ENCODE measurements around the gene DMD. TPM values are rescaled to one million over a fixed set of nuclear protein-coding genes. Genes with fewer than 3 reads are reported as not detected.

Gene DMD
- total and polyA plus RNA-seq, 5 donors, result 49.5 to 173 (median 125) TPM

DNA sequence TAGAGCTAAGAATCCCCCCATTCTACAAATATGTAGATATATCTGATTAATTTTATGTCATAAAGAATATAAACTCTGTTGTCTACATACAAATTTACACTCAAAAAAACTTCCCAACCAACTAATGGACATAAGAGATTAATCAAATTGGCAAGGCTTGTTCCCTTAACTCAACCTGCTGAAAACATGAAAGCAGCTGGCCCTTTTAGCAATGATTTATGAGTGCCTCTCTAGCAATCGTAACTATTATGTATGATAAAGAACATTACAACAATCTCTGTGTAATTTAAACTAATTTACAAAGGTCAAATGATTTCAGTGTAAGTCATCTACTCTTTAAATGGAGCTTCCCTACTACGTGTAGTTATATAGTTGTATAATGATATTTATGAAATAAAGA lies 2056.4 kb downstream of the DMD start:
- DNase-seq (no peak), ATAC-seq (no peak)
- no peaks in the 10 kb centered on the region for H3K9me3 ChIP-seq (ENCODE audit: control insufficient read depth, low read length)
- 80% methylated on average over 2 of the region's 2 CpGs for WGBS
- no peak overlapping the region for H3K27ac ChIP-seq (ENCODE audit: low read length)
- H3K4me1 ChIP-seq (ENCODE audit: control insufficient read depth, insufficient read depth, low read length), result no peaks in the 10 kb centered on the region
- intact Hi-C loops (cut with DNase I), result no loop called here
- H3K4me3 ChIP-seq (ENCODE audit: low read length), result no peak overlapping the region
- no peaks in the 10 kb centered on the region for H3K27me3 ChIP-seq (ENCODE audit: control insufficient read depth, insufficient read depth)

- no peak for ATAC-seq
- WGBS, result 81% methylated on average over 1 of the region's 1 CpG
- DNase-seq, result no peak
- H3K4me3 ChIP-seq (ENCODE audit: low read length), result no peak overlapping the region
- no peak overlapping the region for H3K27ac ChIP-seq (ENCODE audit: low read length)
- no peaks in the 10 kb centered on the region for H3K4me1 ChIP-seq (ENCODE audit: control insufficient read depth, insufficient read depth, low read length)
- intact Hi-C loops (cut with DNase I), result no loop called here
- no peaks in the 10 kb centered on the region for H3K9me3 ChIP-seq (ENCODE audit: control insufficient read depth, low read length)
- no peaks in the 10 kb centered on the region for H3K27me3 ChIP-seq (ENCODE audit: control insufficient read depth, insufficient read depth)
Measured at GRCh38 chrX:31153475-31154047, 2057.8 kb downstream of the DMD start.

- Histone ChIP-seq H3K27me3 (ENCODE audit: control insufficient read depth, insufficient read depth) (no peaks in the 10 kb centered on the region), H3K4me3 (ENCODE audit: low read length) (no peak overlapping the region), H3K9me3 (ENCODE audit: control insufficient read depth, low read length) (no peaks in the 10 kb centered on the region), H3K4me1 (ENCODE audit: control insufficient read depth, insufficient read depth, low read length) (no peaks in the 10 kb centered on the region), H3K27ac (ENCODE audit: low read length) (no peak overlapping the region)
- 72% methylated on average over 6 of the region's 6 CpGs for WGBS
- peak in 1 of 3 donors; percentile 31 for DNase-seq
- no peak for ATAC-seq
- intact Hi-C loops (cut with DNase I), result no loop called here
Measured at GRCh38 chrX:31147175-31147574, 2064.2 kb downstream of the DMD start.

GRCh38 chrX:31139961-31140360 lies 2071.4 kb downstream of the DMD start:
- Histone ChIP-seq H3K4me1 (ENCODE audit: control insufficient read depth, insufficient read depth, low read length) (no peaks in the 10 kb centered on the region), H3K27me3 (ENCODE audit: control insufficient read depth, insufficient read depth) (no peaks in the 10 kb centered on the region), H3K27ac (ENCODE audit: low read length) (no peak overlapping the region), H3K9me3 (ENCODE audit: control insufficient read depth, low read length) (no peaks in the 10 kb centered on the region), H3K4me3 (ENCODE audit: low read length) (no peak overlapping the region)
- no peak for DNase-seq
- no peak for ATAC-seq
- intact Hi-C loops (cut with DNase I), result no loop called here
- WGBS, result 59% methylated on average over 5 of the region's 5 CpGs

DNA sequence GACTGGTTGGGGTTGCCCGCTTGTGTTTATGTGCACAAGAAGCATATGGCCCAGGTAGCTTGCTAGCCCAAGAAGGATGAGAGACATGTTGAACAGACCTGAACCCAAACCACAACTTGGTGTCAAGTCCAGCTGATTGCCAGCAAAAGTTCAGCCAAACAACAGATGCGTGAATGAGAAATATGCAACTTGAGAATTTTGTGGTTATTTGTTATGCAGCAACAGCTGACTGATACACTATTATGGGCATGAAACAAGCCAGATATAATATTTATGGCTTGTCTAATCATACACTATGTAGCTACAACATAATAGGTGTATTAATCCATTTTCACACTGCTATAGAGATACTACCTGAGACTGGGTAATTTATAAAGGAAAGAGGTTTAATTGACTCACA lies 2073.2 kb downstream of the DMD start:
- Histone ChIP-seq H3K27me3 (ENCODE audit: control insufficient read depth, insufficient read depth) (no peaks in the 10 kb centered on the region), H3K27ac (ENCODE audit: low read length) (no peak overlapping the region), H3K4me3 (ENCODE audit: low read length) (no peak overlapping the region), H3K4me1 (ENCODE audit: control insufficient read depth, insufficient read depth, low read length) (no peaks in the 10 kb centered on the region), H3K9me3 (ENCODE audit: control insufficient read depth, low read length) (no peaks in the 10 kb centered on the region)
- WGBS, result 95% methylated on average over 2 of the region's 2 CpGs
- DNase-seq (no peak), ATAC-seq (no peak)
- intact Hi-C loops (cut with DNase I), result no loop called here

DNA sequence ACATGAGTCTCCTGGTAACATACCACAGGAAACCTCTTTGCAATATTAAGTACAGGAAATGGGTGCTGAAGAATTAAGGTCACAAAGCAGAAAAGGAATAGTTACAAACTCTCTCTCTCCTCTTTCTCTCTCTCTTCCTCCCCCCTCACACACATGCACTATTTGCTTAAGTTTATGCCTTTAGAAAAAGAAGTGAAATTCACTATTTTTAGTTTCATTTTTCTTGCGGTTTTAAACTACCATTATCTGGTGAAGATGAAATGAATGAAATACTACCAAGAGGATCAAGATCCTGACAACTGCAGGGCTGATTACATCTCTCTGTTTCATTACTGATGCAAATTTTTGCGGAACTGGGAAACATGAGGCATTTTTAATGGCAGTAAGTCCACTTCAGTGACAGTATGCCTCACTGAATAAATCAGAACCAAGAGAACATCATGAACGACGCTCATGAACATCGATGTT lies 2075.2 kb downstream of the DMD start:
- DNase-seq (no peak), ATAC-seq (no peak)
- no peaks in the 10 kb centered on the region for H3K9me3 ChIP-seq (ENCODE audit: control insufficient read depth, low read length)
- no peak overlapping the region for H3K4me3 ChIP-seq (ENCODE audit: low read length)
- no peak overlapping the region for H3K27ac ChIP-seq (ENCODE audit: low read length)
- H3K27me3 ChIP-seq (ENCODE audit: control insufficient read depth, insufficient read depth), result no peaks in the 10 kb centered on the region
- no peaks in the 10 kb centered on the region for H3K4me1 ChIP-seq (ENCODE audit: control insufficient read depth, insufficient read depth, low read length)
- intact Hi-C loops (cut with DNase I), result no loop called here
- 84% methylated on average over 5 of the region's 5 CpGs for WGBS

DNA sequence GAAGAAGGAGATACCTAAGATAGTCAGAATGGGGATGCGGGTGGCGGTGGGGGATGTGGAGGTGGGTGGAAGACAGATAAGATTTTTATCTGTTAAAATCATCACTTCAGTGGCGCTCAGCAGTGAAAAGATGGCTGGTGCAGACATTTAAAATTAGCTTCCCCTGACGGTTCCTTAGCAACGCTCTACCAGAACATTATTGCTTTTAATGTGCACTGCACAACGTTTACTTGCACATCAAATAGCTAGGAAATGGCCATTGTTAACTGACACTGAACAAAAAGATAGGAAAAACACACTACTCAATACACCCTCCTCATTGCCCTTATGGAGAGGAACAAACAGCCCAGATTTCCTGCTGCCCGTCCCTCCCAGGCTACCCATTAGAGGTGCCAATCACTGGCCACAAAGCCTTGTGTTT lies 2078.5 kb downstream of the DMD start:
- intact Hi-C loops (cut with DNase I), result no loop called here
- no peak for DNase-seq
- no peaks in the 10 kb centered on the region for H3K4me1 ChIP-seq (ENCODE audit: control insufficient read depth, insufficient read depth, low read length)
- H3K27me3 ChIP-seq (ENCODE audit: control insufficient read depth, insufficient read depth), result no peaks in the 10 kb centered on the region
- no peak for ATAC-seq
- H3K9me3 ChIP-seq (ENCODE audit: control insufficient read depth, low read length), result no peaks in the 10 kb centered on the region
- 69% methylated on average over 7 of the region's 7 CpGs for WGBS
- H3K4me3 ChIP-seq (ENCODE audit: low read length), result no peak overlapping the region
- H3K27ac ChIP-seq (ENCODE audit: low read length), result no peak overlapping the region

GRCh38 chrX:31130457-31131220 lies 2080.7 kb downstream of the DMD start:
- no peaks in the 10 kb centered on the region for H3K9me3 ChIP-seq (ENCODE audit: control insufficient read depth, low read length)
- H3K4me1 ChIP-seq (ENCODE audit: control insufficient read depth, insufficient read depth, low read length), result no peaks in the 10 kb centered on the region
- DNase-seq (no peak), ATAC-seq (no peak)
- H3K27ac ChIP-seq (ENCODE audit: low read length), result no peak overlapping the region
- H3K4me3 ChIP-seq (ENCODE audit: low read length), result no peak overlapping the region
- intact Hi-C loops (cut with DNase I), result no loop called here
- WGBS, result 52% methylated on average over 6 of the region's 6 CpGs
- H3K27me3 ChIP-seq (ENCODE audit: control insufficient read depth, insufficient read depth), result no peaks in the 10 kb centered on the region

GRCh38 chrX:31128855-31129254 lies 2082.5 kb downstream of the DMD start:
- no peak overlapping the region for H3K4me3 ChIP-seq (ENCODE audit: low read length)
- intact Hi-C loops (cut with DNase I), result no loop called here
- H3K9me3 ChIP-seq (ENCODE audit: control insufficient read depth, low read length), result no peaks in the 10 kb centered on the region
- WGBS, result 51% methylated on average over 4 of the region's 4 CpGs
- no peak for DNase-seq
- H3K4me1 ChIP-seq (ENCODE audit: control insufficient read depth, insufficient read depth, low read length), result peaks cover 1% of the 10 kb centered on the region
- H3K27ac ChIP-seq (ENCODE audit: low read length), result no peak overlapping the region
- no peak for ATAC-seq
- H3K27me3 ChIP-seq (ENCODE audit: control insufficient read depth, insufficient read depth), result no peaks in the 10 kb centered on the region

DNA sequence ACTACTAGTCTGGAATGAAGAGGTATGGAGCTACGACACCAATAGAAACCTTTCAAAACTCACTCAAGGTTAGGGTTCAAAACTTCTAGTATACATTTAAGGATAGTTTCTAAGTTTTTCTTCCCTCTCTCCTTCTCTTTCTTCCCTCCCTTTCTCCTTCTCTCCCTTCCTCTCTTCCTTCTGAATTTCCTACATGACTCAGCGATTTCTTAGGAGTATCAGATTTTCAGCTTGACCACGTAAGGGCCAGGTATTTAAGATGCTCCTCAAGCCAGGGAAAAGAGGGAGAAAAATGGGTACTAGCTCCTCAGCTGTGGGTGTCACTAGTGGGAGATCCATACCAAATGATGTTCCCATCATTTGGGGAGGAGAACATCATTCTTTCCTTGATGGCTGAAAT lies 2083.6 kb downstream of the DMD start:
- no peak for ATAC-seq
- 96% methylated on average over 3 of the region's 3 CpGs for WGBS

DNA sequence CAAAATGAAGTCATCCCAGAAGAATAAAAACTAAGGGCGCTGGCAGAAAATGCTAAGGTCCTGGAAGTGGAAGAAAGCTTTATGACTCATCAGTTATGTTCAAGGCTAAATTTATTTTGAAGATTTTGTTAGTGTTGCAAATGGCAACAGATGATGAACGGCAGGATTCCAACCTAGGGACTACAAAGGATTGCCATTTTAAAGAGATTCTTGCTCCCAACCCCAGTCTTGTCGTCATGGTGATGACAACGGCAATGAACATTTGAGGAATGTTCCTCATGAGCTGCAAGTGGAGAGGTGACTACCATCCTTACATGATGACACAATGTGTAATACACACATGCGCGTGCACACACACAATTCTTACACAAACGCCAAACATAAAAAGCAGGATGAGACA lies 2085.1 kb downstream of the DMD start:
- H3K27ac ChIP-seq (ENCODE audit: low read length), result no peak overlapping the region
- no peak for ATAC-seq
- 76% methylated on average over 7 of the region's 7 CpGs for WGBS
- no peak for DNase-seq
- H3K4me1 ChIP-seq (ENCODE audit: control insufficient read depth, insufficient read depth, low read length), result peaks cover 1% of the 10 kb centered on the region
- H3K9me3 ChIP-seq (ENCODE audit: control insufficient read depth, low read length), result no peaks in the 10 kb centered on the region
- intact Hi-C loops (cut with DNase I), result no loop called here
- H3K27me3 ChIP-seq (ENCODE audit: control insufficient read depth, insufficient read depth), result no peaks in the 10 kb centered on the region
- H3K4me3 ChIP-seq (ENCODE audit: low read length), result no peak overlapping the region

More for the DNA sequence above, 2083.6 kb downstream of the DMD start:
- intact Hi-C loops (cut with DNase I), result no loop called here
- no peaks in the 10 kb centered on the region for H3K27me3 ChIP-seq (ENCODE audit: control insufficient read depth, insufficient read depth)
- no peak overlapping the region for H3K4me3 ChIP-seq (ENCODE audit: low read length)
- peaks cover 1% of the 10 kb centered on the region for H3K4me1 ChIP-seq (ENCODE audit: control insufficient read depth, insufficient read depth, low read length)
- no peak for DNase-seq
- no peaks in the 10 kb centered on the region for H3K9me3 ChIP-seq (ENCODE audit: control insufficient read depth, low read length)
- no peak overlapping the region for H3K27ac ChIP-seq (ENCODE audit: low read length)

Measured in right cardiac atrium (tissue), 5 donors.